Measurements from ENCODE around the gene CYTIP. TPM values are rescaled to one million over a fixed set of nuclear protein-coding genes. Genes with fewer than 3 reads are reported as not detected.

The CYTIP gene
- total RNA-seq, 1 experiment from 2014 or later: 1.2 TPM

- no peak for TF ChIP-seq USF1 (CRISPR knock-in tag; IDR thresholded peaks at IDR 0.05)
- no peak for TF ChIP-seq STAT6 (CRISPR knock-in tag; conservative IDR thresholded peaks at IDR 0.05; ENCODE audit: low read depth)
- TF ChIP-seq ZBTB21 (CRISPR knock-in tag; IDR thresholded peaks at IDR 0.05; ENCODE audit: borderline replicate concordance): no peak
- TF ChIP-seq MLX (CRISPR knock-in tag; IDR thresholded peaks at IDR 0.05): no peak
These were observed 16.6 kb downstream of the CYTIP start (continued) for GRCh38 chr2:157427003-157427921.

GRCh38 chr2:157426477-157426994 is 17.4 kb downstream of the CYTIP start:
- no peak overlapping the region for H3K4me3 Mint-ChIP-seq
- CTCF ChIA-PET: no interaction called here
- no peak overlapping the region for H3K27ac Mint-ChIP-seq
- H3K9me3 Mint-ChIP-seq: peaks cover 28% of the 10 kb centered on the region
- peaks cover 9% of the 10 kb centered on the region for H3K4me1 Mint-ChIP-seq
- POLR2A ChIA-PET: no interaction called here
- no peak for DNase-seq (ENCODE audit: low spot score)
- H3K36me3 Mint-ChIP-seq: peaks cover 17% of the 10 kb centered on the region
- ATAC-seq: no peak
- H3K27me3 Mint-ChIP-seq (ENCODE audit: low read depth): no peaks in the 10 kb centered on the region
- no peak for TF ChIP-seq HMGA2 (CRISPR knock-in tag; IDR thresholded peaks at IDR 0.05)
- no peak for TF ChIP-seq HMGXB4 (CRISPR knock-in tag; IDR thresholded peaks at IDR 0.05)
- TF ChIP-seq ZNF138 (CRISPR knock-in tag; conservative IDR thresholded peaks at IDR 0.05): no peak
- no peak for TF ChIP-seq ZBTB43 (CRISPR knock-in tag; IDR thresholded peaks at IDR 0.05)
- TF ChIP-seq RELA (CRISPR knock-in tag; IDR thresholded peaks at IDR 0.05; ENCODE audit: borderline replicate concordance): no peak
- TF ChIP-seq NFATC4 (CRISPR knock-in tag; IDR thresholded peaks at IDR 0.05): no peak
- no peak for TF ChIP-seq ZNF219 (CRISPR knock-in tag; IDR thresholded peaks at IDR 0.05; ENCODE audit: borderline replicate concordance)
- TF ChIP-seq MLX (CRISPR knock-in tag; IDR thresholded peaks at IDR 0.05): no peak
- TF ChIP-seq ZNF232 (CRISPR knock-in tag; IDR thresholded peaks at IDR 0.05): no peak
- TF ChIP-seq ELF4 (CRISPR knock-in tag; IDR thresholded peaks at IDR 0.05; ENCODE audit: low read depth): no peak
- no peak for TF ChIP-seq FOXJ3 (CRISPR knock-in tag; IDR thresholded peaks at IDR 0.05; ENCODE audit: borderline replicate concordance)
- TF ChIP-seq KAT7 (CRISPR knock-in tag; IDR thresholded peaks at IDR 0.05; ENCODE audit: borderline replicate concordance): no peak
- no peak for TF ChIP-seq EMX1 (CRISPR knock-in tag; IDR thresholded peaks at IDR 0.05)
- no peak for TF ChIP-seq ZNF532 (CRISPR knock-in tag; IDR thresholded peaks at IDR 0.05; ENCODE audit: borderline replicate concordance)
- TF ChIP-seq ETV6 (CRISPR knock-in tag; IDR thresholded peaks at IDR 0.05): no peak
- no peak for TF ChIP-seq FOXP4 (CRISPR knock-in tag; IDR thresholded peaks at IDR 0.05)
- TF ChIP-seq ZNF263 (CRISPR knock-in tag; IDR thresholded peaks at IDR 0.05; ENCODE audit: low read depth): no peak
